GM12878 (cell line): ENCODE measurements around the gene MACROD2. TPM values are rescaled to one million over a fixed set of nuclear protein-coding genes. Genes with fewer than 3 reads are reported as not detected.

Experiments
- ATAC-seq: fragments of 200-7000 bp; cut with Tn5 transposase; 3 replicates; pipeline ENCODE4 v1.9.1; 2020; ENCODE audit warnings: mild to moderate bottlenecking, moderate library complexity
- BruUV-seq: library from RNA; stranded (reverse); fragments of 400-500 nt; replicated peaks from 2 replicates; lab custom pipeline; 2021; lab: Mats Ljungman, UMichigan
- CTCF ChIA-PET: fragments of 300-600 bp; sonication (Branson Sonifier 250); formaldehyde crosslinking; extraction: SDS; loops from one replicate; lab custom pipeline; 2021; ENCODE audit warnings: inconsistent platforms; lab: Yijun Ruan, JAX
- POLR2A ChIA-PET: fragments of 350-600 bp; formaldehyde crosslinking; extraction: SDS; loops from one replicate; lab custom pipeline; 2021; ENCODE audit warnings: inconsistent platforms; lab: Charles Lee
- RAD21 ChIA-PET: fragments of 300-600 bp; sonication (Branson Sonifier 250); formaldehyde crosslinking; loops from one replicate; lab custom pipeline; 2023; ENCODE audit warnings: antibody characterized with exemption; ENCODE audit not compliant: unreplicated experiment; lab: Charles Lee
- SMC1A ChIA-PET: fragments of 300-600 bp; sonication (Branson Sonifier 250); formaldehyde crosslinking; loops from one replicate; lab custom pipeline; 2023; ENCODE audit not compliant: unreplicated experiment, uncharacterized antibody; lab: Charles Lee
- DNase-seq: peaks from one replicate; pipeline ENCODE4 v3.0.0-alpha.2; 2011; ENCODE audit warnings: low read depth, low spot score
- FAIRE-seq: peaks from 3 replicates; lab custom pipeline; 2011; peaks lifted over from hg19 to GRCh38; lab: Jason Lieb, UNC
- H2AFZ ChIP-seq: 2 replicates; pipeline ENCODE4 v1.6.0; 2011; ENCODE audit warnings: low read depth, low read length, control low read depth; ENCODE audit not compliant: control insufficient read depth
- H3K27ac ChIP-seq: 2 replicates; pipeline ENCODE4 v1.5.1; 2011; ENCODE audit warnings: control low read depth; ENCODE audit not compliant: control insufficient read depth, insufficient read depth
- H3K27me3 ChIP-seq, 2 experiments: replicated peaks in 1 of 2; 2 replicates each; pipeline versions ENCODE4 v1.6.0 to v1.6.1; 2011; ENCODE audit warnings: low read length in 1 of 2; ENCODE audit not compliant: control insufficient read depth in 2 of 2, insufficient read depth in 2 of 2
- H3K36me3 ChIP-seq, 2 experiments: 2 replicates each; pipeline ENCODE4 v1.5.1; 2011; ENCODE audit warnings: low read length in 1 of 2; ENCODE audit not compliant: control insufficient read depth in 2 of 2, insufficient read depth in 2 of 2
- H3K4me1 ChIP-seq: 2 replicates; pipeline ENCODE4 v1.6.1; 2011; ENCODE audit warnings: mild to moderate bottlenecking, low read length, moderate library complexity, mixed read lengths; ENCODE audit not compliant: control insufficient read depth, insufficient read depth
- H3K4me2 ChIP-seq: 2 replicates; pipeline ENCODE4 v1.6.0; 2011; ENCODE audit warnings: control low read depth; ENCODE audit not compliant: control insufficient read depth, insufficient read depth
- H3K4me3 ChIP-seq: fragments of 200-600 bp; sonication (generic); 2 replicates; pipeline ENCODE4 v1.5.1; 2016
- H3K79me2 ChIP-seq: 2 replicates; pipeline ENCODE4 v1.6.0; 2011; ENCODE audit warnings: low read length; ENCODE audit not compliant: control insufficient read depth, insufficient read depth
- H3K9ac ChIP-seq: 2 replicates; pipeline ENCODE4 v1.8.0; 2011; ENCODE audit warnings: low read length, control low read depth, mixed read lengths; ENCODE audit not compliant: control insufficient read depth, insufficient read depth
- H3K9me3 ChIP-seq: replicated peaks from 3 replicates; pipeline ENCODE4 v1.5.1; 2011; ENCODE audit warnings: mild to moderate bottlenecking, low read length; ENCODE audit not compliant: control insufficient read depth, insufficient read depth
- H4K20me1 ChIP-seq: 2 replicates; pipeline ENCODE4 v1.6.0; 2011; ENCODE audit not compliant: control insufficient read depth, insufficient read depth
- CEBPZ ChIP-seq: fragments of 150-350 bp; IDR thresholded peaks from 2 replicates; pipeline ENCODE4 v1.6.1; 2016; ENCODE audit warnings: low read depth, low read length
- ELK1 ChIP-seq: IDR thresholded peaks from 2 replicates; pipeline ENCODE4 v1.6.1; 2012; ENCODE audit warnings: low read depth, low read length, improper control_type of control experiment
- FOXK2 ChIP-seq: fragments of 450-650 bp; IDR thresholded peaks from 2 replicates; pipeline ENCODE4 v1.6.1; 2017; ENCODE audit warnings: mild to moderate bottlenecking, moderate library complexity
- KLF5 ChIP-seq: fragments of 450-650 bp; IDR thresholded peaks from 2 replicates; pipeline ENCODE4 v1.6.1; 2014; ENCODE audit warnings: mild to moderate bottlenecking; ENCODE audit not compliant: partially characterized antibody
- NR2F1 ChIP-seq: fragments of 450-650 bp; conservative IDR thresholded peaks from 2 replicates; pipeline ENCODE4 v1.6.1; 2017; ENCODE audit warnings: mild to moderate bottlenecking
- SREBF2 ChIP-seq: IDR thresholded peaks from 2 replicates; pipeline ENCODE4 v1.6.1; 2012; ENCODE audit warnings: mild to moderate bottlenecking, low read length
- TCF12 ChIP-seq: IDR thresholded peaks from 2 replicates; pipeline ENCODE4 v1.6.1; 2011; ENCODE audit warnings: low read depth, mild to moderate bottlenecking, low read length
- TCF3 ChIP-seq: IDR thresholded peaks from 2 replicates; pipeline ENCODE4 v1.6.1; 2012; ENCODE audit warnings: low read depth, mild to moderate bottlenecking, low read length, borderline replicate concordance; ENCODE audit not compliant: insufficient read depth
- WRNIP1 ChIP-seq: IDR thresholded peaks from 2 replicates; pipeline ENCODE4 v1.6.1; 2011; ENCODE audit warnings: low read depth, low read length, improper control_type of control experiment, borderline replicate concordance
- ZBTB11 ChIP-seq: fragments of 450-650 bp; formaldehyde crosslinking; IDR thresholded peaks from 2 replicates; pipeline ENCODE4 v1.5.0; 2022; ENCODE audit warnings: mild to moderate bottlenecking, missing genetic modification characterization
- ZNF274 ChIP-seq: IDR thresholded peaks from one replicate; pipeline ENCODE4 v1.8.0; 2011; ENCODE audit not compliant: insufficient read length, insufficient read depth
- ZNF622 ChIP-seq: fragments of 450-650 bp; IDR thresholded peaks from 2 replicates; pipeline ENCODE4 v1.6.1; 2017; ENCODE audit warnings: mild to moderate bottlenecking, inconsistent platforms
- WGBS: methylation state at CpG from one replicate; pipeline ENCODE4 v1.1.6; 2016; ENCODE audit warnings: low lambda C conversion rate; ENCODE audit not compliant: insufficient replicate concordance, insufficient coverage; ENCODE audit errors: missing lambda C conversion rate; 5-methylcytosine and 5-hydroxymethylcytosine counted together
- in situ Hi-C: fragments of 300-500 bp; cut with MboI; formaldehyde crosslinking; loops from 9 replicates; pipeline ENCODE4 v1.14.3; 2018; ENCODE audit warnings: mixed read lengths
- intact Hi-C: fragments of 100-400 bp; cut with micrococcal nuclease; formaldehyde crosslinking; loops from one replicate; pipeline ENCODE4 v1.14.2; 2022; ENCODE audit not compliant: unreplicated experiment
- polyA plus RNA-seq, 11 experiments: library from polyadenylated mRNA; depleted of rRNA in 4 of 11; unstranded in 6 of 11; stranded (reverse) in 5 of 11; fragments of >200 nt; fragmentation: Nextera tagmentation in 4 of 11; fragmentation: Illumina TruSeq in 1 of 11; extraction: Ambion mirVana in 4 of 11; extraction: Trizol in 1 of 11; gene quantifications; 1 replicate in 1 of 11; 2 replicates in 10 of 11; pipeline versions ENCODE4 v1.2.1 to v1.2.3, GENCODE V29; 2011 to 2016; ENCODE audit warnings: inconsistent platforms in 2 of 11, missing spikeins in 2 of 11, low read depth in 1 of 11
- total RNA-seq, 4 experiments: library from RNA; depleted of rRNA in 3 of 4; stranded (reverse); fragments of >200 nt in 3 of 4; fragmentation: Illumina TruSeq in 1 of 4; extraction: Trizol in 1 of 4; gene quantifications; 2 replicates each; pipeline versions ENCODE4 v1.2.1 to v1.2.3, GENCODE V29; 2013 to 2021

The MACROD2 gene
- total and polyA plus RNA-seq, 10 of the 15 experiments (the other 5 are each of a cell fraction or from before 2014, with no cell fraction given), result 1.1 to 21.5 (median 2.2) TPM

- Histone ChIP-seq H3K4me1 (no peaks in the 10 kb centered on the region), H3K27me3 (no peaks in the 10 kb centered on the region), H3K79me2 (no peaks in the 10 kb centered on the region), H4K20me1 (no peaks in the 10 kb centered on the region), H3K4me3 (no peak overlapping the region), H3K36me3 (no peaks in the 10 kb centered on the region), H3K4me2 (no peak overlapping the region), H3K27ac (no peak overlapping the region), H3K9me3 (no peaks in the 10 kb centered on the region), H3K9ac (no peak overlapping the region), H2AFZ (no peak overlapping the region)
- no peak for ATAC-seq
- ChIA-PET CTCF (interaction anchor here (1.8 kb wide), 1 partner anchor 27 kb away, joined by 4 read pairs; no protein-coding TSS in a partner anchor), POLR2A (no interaction called here), SMC1A (interaction anchor here (0.5 to 2.2 kb wide), 4 partner anchors 11 to 673 kb away, joined by 3 to 9 read pairs (median 6); no protein-coding TSS in a partner anchor), RAD21 (no interaction called here)
- BruUV-seq, result no TSS peak
- TF ChIP-seq KLF5 (no peak), FOXK2 (no peak), ZNF622 (no peak), ZBTB11 (CRISPR knock-in tag) (no peak), NR2F1 (no peak), TCF12 (no peak), WRNIP1 (no peak), CEBPZ (no peak), SREBF2 (no peak), TCF3 (no peak), ZNF274 (no peak), ELK1 (no peak)
- no peak for FAIRE-seq
- 83% methylated on average over 1 of the region's 1 CpG for WGBS
- intact Hi-C loops, result loop anchor here (5.0 kb wide), 1 partner anchor 110 kb away; no protein-coding TSS in a partner anchor
- in situ Hi-C loops, result no loop called here
- DNase-seq, result no peak
Measured at GRCh38 chr20:14721926-14722452, 726.7 kb downstream of the MACROD2 start.
